WTC11 (cell line): ENCODE measurements around the gene ATL1. TPM values are rescaled to one million over a fixed set of nuclear protein-coding genes. Genes with fewer than 3 reads are reported as not detected.

ENCODE experiments used
- ATAC-seq: fragments of 200-7000 bp; cut with Tn5 transposase; 2 replicates; pipeline ENCODE4 v1.10.0; 2021; ENCODE audit warnings: mild to moderate bottlenecking, moderate library complexity
- CTCF ChIA-PET: fragments of 300-600 bp; sonication (Branson Sonifier 250); formaldehyde crosslinking; loops from one replicate; lab custom pipeline; 2021; ENCODE audit warnings: antibody characterized with exemption; lab: Charles Lee
- POLR2A ChIA-PET: fragments of 350-600 bp; sonication (Branson Sonifier 250); formaldehyde crosslinking; loops from one replicate; lab custom pipeline; 2021; ENCODE audit warnings: antibody characterized with exemption; lab: Charles Lee
- DNase-seq: peaks from one replicate; pipeline ENCODE4 v3.0.0; 2021; ENCODE audit warnings: low spot score
- H3K27ac Mint-ChIP-seq: 2 replicates; pipeline ENCODE4 v1.8.0; 2021; ENCODE audit warnings: mixed read lengths
- H3K27me3 Mint-ChIP-seq: 2 replicates; pipeline ENCODE4 v1.8.0; 2021; ENCODE audit warnings: low read depth, mild to moderate bottlenecking, moderate library complexity, mixed read lengths
- H3K36me3 Mint-ChIP-seq: 2 replicates; pipeline ENCODE4 v1.8.0; 2021; ENCODE audit warnings: mixed read lengths
- H3K4me1 Mint-ChIP-seq: 2 replicates; pipeline ENCODE4 v1.8.0; 2022; ENCODE audit warnings: mixed read lengths
- H3K4me3 Mint-ChIP-seq: 2 replicates; pipeline ENCODE4 v1.8.0; 2021; ENCODE audit warnings: mild to moderate bottlenecking, moderate library complexity, mixed read lengths
- H3K9me3 Mint-ChIP-seq: 2 replicates; pipeline ENCODE4 v1.8.0; 2021; ENCODE audit warnings: mixed read lengths
- ETV6 ChIP-seq: sonication (generic); formaldehyde crosslinking; IDR thresholded peaks from 2 replicates; pipeline ENCODE4 v1.8.1; 2022; ENCODE audit warnings: mild to moderate bottlenecking, missing genetic modification reagents
- JAZF1 ChIP-seq: fragments of 250-450 bp; sonication (Bioruptor Pico); IDR thresholded peaks from 2 replicates; pipeline ENCODE4 v1.9.0; 2021; ENCODE audit warnings: moderate library complexity, mild to moderate bottlenecking, inconsistent platforms
- MYBL2 ChIP-seq: sonication (generic); formaldehyde crosslinking; IDR thresholded peaks from 2 replicates; pipeline ENCODE4 v1.8.1; 2023; ENCODE audit warnings: mild to moderate bottlenecking, moderate library complexity, missing genetic modification reagents
- SP1 ChIP-seq: sonication (generic); formaldehyde crosslinking; conservative IDR thresholded peaks from 2 replicates; pipeline ENCODE4 v1.8.1; 2022; ENCODE audit warnings: missing genetic modification reagents
- ZNF121 ChIP-seq: sonication (generic); formaldehyde crosslinking; IDR thresholded peaks from 2 replicates; pipeline ENCODE4 v1.8.0; 2023; ENCODE audit warnings: missing genetic modification reagents
- ZNF232 ChIP-seq: sonication (generic); formaldehyde crosslinking; IDR thresholded peaks from 2 replicates; pipeline ENCODE4 v1.8.0; 2022; ENCODE audit warnings: mild to moderate bottlenecking, missing genetic modification reagents
- ZNF416 ChIP-seq: fragments of 250-450 bp; sonication (Bioruptor Pico); IDR thresholded peaks from 2 replicates; pipeline ENCODE4 v1.9.0; 2021; ENCODE audit warnings: mild to moderate bottlenecking, inconsistent platforms
- total RNA-seq: library from RNA; stranded (reverse); gene quantifications from 3 replicates; pipeline ENCODE4 v1.2.3, GENCODE V29; 2021
- TF ChIP-seq, protein P1 (sequence below): sonication (generic); formaldehyde crosslinking; IDR thresholded peaks from 2 replicates; pipeline ENCODE4 v1.8.1; 2023; ENCODE audit warnings: mild to moderate bottlenecking, missing genetic modification reagents
- TF ChIP-seq, protein P2 (sequence below): sonication (generic); formaldehyde crosslinking; IDR thresholded peaks from 2 replicates; pipeline ENCODE4 v1.8.0; 2022; ENCODE audit warnings: mild to moderate bottlenecking, missing genetic modification reagents
- TF ChIP-seq, protein P3 (sequence below): sonication (generic); formaldehyde crosslinking; IDR thresholded peaks from 2 replicates; pipeline ENCODE4 v1.8.1; 2022; ENCODE audit warnings: missing genetic modification reagents, borderline replicate concordance
- TF ChIP-seq, protein P4 (sequence below): sonication (generic); formaldehyde crosslinking; IDR thresholded peaks from 2 replicates; pipeline ENCODE4 v1.8.0; 2022; ENCODE audit warnings: mild to moderate bottlenecking, missing genetic modification reagents
- TF ChIP-seq, protein P5 (sequence below): sonication (generic); formaldehyde crosslinking; IDR thresholded peaks from 2 replicates; pipeline ENCODE4 v1.8.1; 2022; ENCODE audit warnings: low read depth, mild to moderate bottlenecking, moderate library complexity, missing genetic modification reagents, borderline replicate concordance
- TF ChIP-seq, protein P6 (sequence below): sonication (generic); formaldehyde crosslinking; IDR thresholded peaks from 2 replicates; pipeline ENCODE4 v1.8.0; 2022; ENCODE audit warnings: missing genetic modification reagents
- TF ChIP-seq, protein P7 (sequence below): fragments of 250-450 bp; sonication (Bioruptor Pico); IDR thresholded peaks from 2 replicates; pipeline ENCODE4 v2.1.2; 2022; ENCODE audit warnings: mild to moderate bottlenecking, moderate library complexity

The ATL1 gene
- total RNA-seq, 1 experiment from 2014 or later = 3.7 TPM

DNA sequence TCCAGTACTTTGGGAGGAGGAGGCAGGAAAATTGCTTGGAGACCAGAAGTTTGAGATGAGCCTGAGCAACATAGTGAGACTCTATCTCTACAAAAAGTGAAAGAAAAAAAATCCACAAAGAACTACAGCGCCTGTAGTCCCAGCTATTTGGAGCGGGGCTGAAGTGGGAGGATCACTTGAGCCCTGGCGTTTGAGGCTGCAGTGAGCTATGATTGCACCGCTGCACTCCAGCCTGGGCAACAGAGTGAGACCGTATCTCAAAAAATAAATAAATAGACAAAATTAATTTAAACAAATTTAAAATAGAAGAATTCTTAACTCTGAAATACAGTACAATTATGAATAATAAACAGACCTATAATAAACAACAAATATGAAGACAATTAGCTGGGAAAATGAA, 40.9 kb downstream of the ATL1 start:
- Mint-ChIP-seq H3K4me1 (peaks cover 18% of the 10 kb centered on the region), H3K27me3 (no peaks in the 10 kb centered on the region), H3K9me3 (no peaks in the 10 kb centered on the region), H3K4me3 (no peak overlapping the region), H3K36me3 (no peaks in the 10 kb centered on the region; the same call in 1 of the 2 replicates), H3K27ac (no peak overlapping the region)
- ATAC-seq (peak; percentile 65; the same call in 1 of the 2 replicates), DNase-seq (no peak)
- TF ChIP-seq ZNF416 (CRISPR knock-in tag) = no peak
- TF ChIP-seq ZNF121 (CRISPR knock-in tag) = peak; percentile 81
- no peak for TF ChIP-seq MYBL2 (CRISPR knock-in tag)
- no peak for TF ChIP-seq JAZF1 (CRISPR knock-in tag)
- no peak for TF ChIP-seq SP1 (CRISPR knock-in tag)
- TF ChIP-seq, protein P1, sequence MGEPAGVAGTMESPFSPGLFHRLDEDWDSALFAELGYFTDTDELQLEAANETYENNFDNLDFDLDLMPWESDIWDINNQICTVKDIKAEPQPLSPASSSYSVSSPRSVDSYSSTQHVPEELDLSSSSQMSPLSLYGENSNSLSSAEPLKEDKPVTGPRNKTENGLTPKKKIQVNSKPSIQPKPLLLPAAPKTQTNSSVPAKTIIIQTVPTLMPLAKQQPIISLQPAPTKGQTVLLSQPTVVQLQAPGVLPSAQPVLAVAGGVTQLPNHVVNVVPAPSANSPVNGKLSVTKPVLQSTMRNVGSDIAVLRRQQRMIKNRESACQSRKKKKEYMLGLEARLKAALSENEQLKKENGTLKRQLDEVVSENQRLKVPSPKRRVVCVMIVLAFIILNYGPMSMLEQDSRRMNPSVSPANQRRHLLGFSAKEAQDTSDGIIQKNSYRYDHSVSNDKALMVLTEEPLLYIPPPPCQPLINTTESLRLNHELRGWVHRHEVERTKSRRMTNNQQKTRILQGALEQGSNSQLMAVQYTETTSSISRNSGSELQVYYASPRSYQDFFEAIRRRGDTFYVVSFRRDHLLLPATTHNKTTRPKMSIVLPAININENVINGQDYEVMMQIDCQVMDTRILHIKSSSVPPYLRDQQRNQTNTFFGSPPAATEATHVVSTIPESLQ (CRISPR knock-in tag) = no peak
- POLR2A ChIA-PET = interaction anchor here (1.6 kb wide), 1 partner anchor 41 kb away, joined by 5 read pairs; the partner anchor contains the start of gene ATL1
- CTCF ChIA-PET = interaction anchor here (0.6 to 2.9 kb wide), 19 partner anchors 9 to 338 kb away, joined by 3 to 33 read pairs (median 4); partner anchors contain the start of gene SAV1

DNA sequence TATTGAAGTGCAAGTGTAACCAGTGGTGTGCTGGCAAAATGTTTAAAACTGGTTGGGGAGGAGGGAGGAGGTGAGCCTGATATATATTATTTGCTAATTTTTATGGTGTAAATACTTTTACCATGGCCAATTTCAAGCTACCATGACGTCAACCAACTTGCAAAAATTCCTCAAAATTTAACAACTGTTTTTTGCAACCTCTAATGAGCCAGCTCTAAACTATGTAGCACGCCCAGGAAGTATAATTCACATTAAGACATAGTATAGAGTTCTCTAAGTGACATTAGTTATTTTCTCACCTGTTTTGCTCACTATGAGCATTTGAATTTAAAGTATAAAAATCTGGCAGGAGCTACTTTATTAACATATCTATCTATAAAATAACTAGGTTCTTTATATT, 41.4 kb downstream of the ATL1 start:
- POLR2A ChIA-PET = interaction anchor here (1.6 kb wide), 1 partner anchor 42 kb away, joined by 5 read pairs; the partner anchor contains the start of gene ATL1
- no peaks in the 10 kb centered on the region; the same call in 1 of the 2 replicates for H3K36me3 Mint-ChIP-seq
- ATAC-seq (no peak), DNase-seq (no peak)
- no peaks in the 10 kb centered on the region for H3K27me3 Mint-ChIP-seq
- CTCF ChIA-PET = interaction anchor here (0.6 to 2.9 kb wide), 17 partner anchors 9 to 337 kb away, joined by 3 to 33 read pairs (median 4); partner anchors contain the start of genes ATL1 and SAV1
- TF ChIP-seq, protein P2, sequence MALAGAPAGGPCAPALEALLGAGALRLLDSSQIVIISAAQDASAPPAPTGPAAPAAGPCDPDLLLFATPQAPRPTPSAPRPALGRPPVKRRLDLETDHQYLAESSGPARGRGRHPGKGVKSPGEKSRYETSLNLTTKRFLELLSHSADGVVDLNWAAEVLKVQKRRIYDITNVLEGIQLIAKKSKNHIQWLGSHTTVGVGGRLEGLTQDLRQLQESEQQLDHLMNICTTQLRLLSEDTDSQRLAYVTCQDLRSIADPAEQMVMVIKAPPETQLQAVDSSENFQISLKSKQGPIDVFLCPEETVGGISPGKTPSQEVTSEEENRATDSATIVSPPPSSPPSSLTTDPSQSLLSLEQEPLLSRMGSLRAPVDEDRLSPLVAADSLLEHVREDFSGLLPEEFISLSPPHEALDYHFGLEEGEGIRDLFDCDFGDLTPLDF = no peak
- TF ChIP-seq, protein P3, sequence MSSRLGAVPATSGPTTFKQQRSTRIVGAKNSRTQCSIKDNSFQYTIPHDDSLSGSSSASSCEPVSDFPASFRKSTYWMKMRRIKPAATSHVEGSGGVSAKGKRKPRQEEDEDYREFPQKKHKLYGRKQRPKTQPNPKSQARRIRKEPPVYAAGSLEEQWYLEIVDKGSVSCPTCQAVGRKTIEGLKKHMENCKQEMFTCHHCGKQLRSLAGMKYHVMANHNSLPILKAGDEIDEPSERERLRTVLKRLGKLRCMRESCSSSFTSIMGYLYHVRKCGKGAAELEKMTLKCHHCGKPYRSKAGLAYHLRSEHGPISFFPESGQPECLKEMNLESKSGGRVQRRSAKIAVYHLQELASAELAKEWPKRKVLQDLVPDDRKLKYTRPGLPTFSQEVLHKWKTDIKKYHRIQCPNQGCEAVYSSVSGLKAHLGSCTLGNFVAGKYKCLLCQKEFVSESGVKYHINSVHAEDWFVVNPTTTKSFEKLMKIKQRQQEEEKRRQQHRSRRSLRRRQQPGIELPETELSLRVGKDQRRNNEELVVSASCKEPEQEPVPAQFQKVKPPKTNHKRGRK (CRISPR knock-in tag) = no peak
- no peak overlapping the region for H3K27ac Mint-ChIP-seq
- no peak overlapping the region for H3K4me3 Mint-ChIP-seq
- peaks cover 18% of the 10 kb centered on the region for H3K4me1 Mint-ChIP-seq
- no peaks in the 10 kb centered on the region for H3K9me3 Mint-ChIP-seq

DNA sequence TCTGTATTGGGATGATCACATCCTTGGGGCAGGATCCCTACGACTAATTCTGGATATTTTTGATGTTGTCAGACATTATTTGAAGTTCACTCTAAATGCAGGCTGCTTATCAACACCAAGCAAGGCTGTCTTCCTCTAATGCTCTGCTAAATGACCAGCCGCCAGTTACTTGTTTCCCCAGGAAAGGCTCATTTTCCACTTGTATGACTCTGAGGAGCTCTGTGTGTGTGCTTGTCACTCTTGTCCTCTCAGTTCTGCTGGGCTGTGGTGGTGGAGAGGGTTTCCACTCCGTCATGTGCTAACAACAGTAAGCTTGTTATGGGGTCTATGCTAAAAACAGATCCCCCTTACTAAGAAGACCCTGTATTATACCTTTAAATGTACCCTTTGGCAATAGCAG, 42.1 kb downstream of the ATL1 start:
- no peak for ATAC-seq
- no peaks in the 10 kb centered on the region for H3K9me3 Mint-ChIP-seq
- no peaks in the 10 kb centered on the region for H3K27me3 Mint-ChIP-seq
- CTCF ChIA-PET = interaction anchor here (0.6 to 2.9 kb wide), 6 partner anchors 13 to 175 kb away, joined by 3 to 33 read pairs (median 10); partner anchors contain the start of gene ATL1
- H3K4me1 Mint-ChIP-seq = peaks cover 18% of the 10 kb centered on the region
- H3K27ac Mint-ChIP-seq = no peak overlapping the region
- POLR2A ChIA-PET = no interaction called here
- no peaks in the 10 kb centered on the region; the same call in 1 of the 2 replicates for H3K36me3 Mint-ChIP-seq
- DNase-seq = no peak
- no peak overlapping the region for H3K4me3 Mint-ChIP-seq
- TF ChIP-seq ZNF416 (CRISPR knock-in tag) = no peak
- TF ChIP-seq, protein P3 (CRISPR knock-in tag) = no peak
- TF ChIP-seq, protein P4, sequence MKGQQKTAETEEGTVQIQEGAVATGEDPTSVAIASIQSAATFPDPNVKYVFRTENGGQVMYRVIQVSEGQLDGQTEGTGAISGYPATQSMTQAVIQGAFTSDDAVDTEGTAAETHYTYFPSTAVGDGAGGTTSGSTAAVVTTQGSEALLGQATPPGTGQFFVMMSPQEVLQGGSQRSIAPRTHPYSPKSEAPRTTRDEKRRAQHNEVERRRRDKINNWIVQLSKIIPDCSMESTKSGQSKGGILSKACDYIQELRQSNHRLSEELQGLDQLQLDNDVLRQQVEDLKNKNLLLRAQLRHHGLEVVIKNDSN = no peak
- TF ChIP-seq, protein P5, sequence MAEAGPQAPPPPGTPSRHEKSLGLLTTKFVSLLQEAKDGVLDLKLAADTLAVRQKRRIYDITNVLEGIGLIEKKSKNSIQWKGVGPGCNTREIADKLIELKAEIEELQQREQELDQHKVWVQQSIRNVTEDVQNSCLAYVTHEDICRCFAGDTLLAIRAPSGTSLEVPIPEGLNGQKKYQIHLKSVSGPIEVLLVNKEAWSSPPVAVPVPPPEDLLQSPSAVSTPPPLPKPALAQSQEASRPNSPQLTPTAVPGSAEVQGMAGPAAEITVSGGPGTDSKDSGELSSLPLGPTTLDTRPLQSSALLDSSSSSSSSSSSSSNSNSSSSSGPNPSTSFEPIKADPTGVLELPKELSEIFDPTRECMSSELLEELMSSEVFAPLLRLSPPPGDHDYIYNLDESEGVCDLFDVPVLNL (CRISPR knock-in tag) = no peak
- TF ChIP-seq, protein P6, sequence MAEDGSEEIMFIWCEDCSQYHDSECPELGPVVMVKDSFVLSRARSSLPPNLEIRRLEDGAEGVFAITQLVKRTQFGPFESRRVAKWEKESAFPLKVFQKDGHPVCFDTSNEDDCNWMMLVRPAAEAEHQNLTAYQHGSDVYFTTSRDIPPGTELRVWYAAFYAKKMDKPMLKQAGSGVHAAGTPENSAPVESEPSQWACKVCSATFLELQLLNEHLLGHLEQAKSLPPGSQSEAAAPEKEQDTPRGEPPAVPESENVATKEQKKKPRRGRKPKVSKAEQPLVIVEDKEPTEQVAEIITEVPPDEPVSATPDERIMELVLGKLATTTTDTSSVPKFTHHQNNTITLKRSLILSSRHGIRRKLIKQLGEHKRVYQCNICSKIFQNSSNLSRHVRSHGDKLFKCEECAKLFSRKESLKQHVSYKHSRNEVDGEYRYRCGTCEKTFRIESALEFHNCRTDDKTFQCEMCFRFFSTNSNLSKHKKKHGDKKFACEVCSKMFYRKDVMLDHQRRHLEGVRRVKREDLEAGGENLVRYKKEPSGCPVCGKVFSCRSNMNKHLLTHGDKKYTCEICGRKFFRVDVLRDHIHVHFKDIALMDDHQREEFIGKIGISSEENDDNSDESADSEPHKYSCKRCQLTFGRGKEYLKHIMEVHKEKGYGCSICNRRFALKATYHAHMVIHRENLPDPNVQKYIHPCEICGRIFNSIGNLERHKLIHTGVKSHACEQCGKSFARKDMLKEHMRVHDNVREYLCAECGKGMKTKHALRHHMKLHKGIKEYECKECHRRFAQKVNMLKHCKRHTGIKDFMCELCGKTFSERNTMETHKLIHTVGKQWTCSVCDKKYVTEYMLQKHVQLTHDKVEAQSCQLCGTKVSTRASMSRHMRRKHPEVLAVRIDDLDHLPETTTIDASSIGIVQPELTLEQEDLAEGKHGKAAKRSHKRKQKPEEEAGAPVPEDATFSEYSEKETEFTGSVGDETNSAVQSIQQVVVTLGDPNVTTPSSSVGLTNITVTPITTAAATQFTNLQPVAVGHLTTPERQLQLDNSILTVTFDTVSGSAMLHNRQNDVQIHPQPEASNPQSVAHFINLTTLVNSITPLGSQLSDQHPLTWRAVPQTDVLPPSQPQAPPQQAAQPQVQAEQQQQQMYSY (CRISPR knock-in tag) = no peak
- TF ChIP-seq ETV6 (CRISPR knock-in tag) = no peak
- TF ChIP-seq, protein P7, sequence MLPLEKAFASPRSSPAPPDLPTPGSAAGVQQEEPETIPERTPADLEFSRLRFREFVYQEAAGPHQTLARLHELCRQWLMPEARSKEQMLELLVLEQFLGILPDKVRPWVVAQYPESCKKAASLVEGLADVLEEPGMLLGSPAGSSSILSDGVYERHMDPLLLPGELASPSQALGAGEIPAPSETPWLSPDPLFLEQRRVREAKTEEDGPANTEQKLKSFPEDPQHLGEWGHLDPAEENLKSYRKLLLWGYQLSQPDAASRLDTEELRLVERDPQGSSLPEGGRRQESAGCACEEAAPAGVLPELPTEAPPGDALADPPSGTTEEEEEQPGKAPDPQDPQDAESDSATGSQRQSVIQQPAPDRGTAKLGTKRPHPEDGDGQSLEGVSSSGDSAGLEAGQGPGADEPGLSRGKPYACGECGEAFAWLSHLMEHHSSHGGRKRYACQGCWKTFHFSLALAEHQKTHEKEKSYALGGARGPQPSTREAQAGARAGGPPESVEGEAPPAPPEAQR (CRISPR knock-in tag) = no peak
- TF ChIP-seq ZNF232 = no peak
